Measurements from ENCODE around the gene KMT2E.

DNA sequence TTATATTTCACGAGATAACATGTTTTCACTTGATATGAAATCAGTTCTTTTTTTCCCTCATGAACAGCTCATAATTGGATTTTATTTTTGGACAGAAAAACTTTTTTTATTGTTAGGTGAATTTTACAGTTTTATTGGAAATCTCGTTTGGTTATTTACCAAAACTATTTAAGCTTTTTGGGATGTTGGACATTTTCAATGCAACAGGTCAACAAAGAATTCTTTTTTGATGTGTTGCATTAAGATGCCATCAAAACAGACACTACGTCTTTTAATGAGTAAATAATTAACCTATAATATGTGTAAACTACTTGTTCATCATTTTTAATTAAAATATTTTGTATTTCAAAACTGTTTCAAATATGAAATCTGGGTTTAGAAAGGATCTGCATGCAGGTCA, 5.3 kb downstream of the KMT2E start:
- no peak for TF ChIP-seq POLR2AphosphoS5 (IDR thresholded peaks at IDR 0.05; ENCODE audit: borderline replicate concordance, low read depth, low read length)
- no peak for TF ChIP-seq EZH2 (IDR thresholded peaks at IDR 0.05)
- no peak for TF ChIP-seq FOXP2 (optimal IDR thresholded peaks at IDR 0.05; ENCODE audit: control extremely low read depth, extremely low read length, insufficient read depth)

Data from SK-N-MC (cell line).